H9 (cell line): Measurements from ENCODE around the gene HSPA5. TPM values are rescaled to one million over a fixed set of nuclear protein-coding genes. Genes with fewer than 3 reads are reported as not detected.

Source experiments
- DNase-seq: peaks from one replicate; pipeline ENCODE4 v3.0.0-alpha.2; 2017
- H2AFZ ChIP-seq: one replicate; pipeline ENCODE4 v1.6.1; 2013; ENCODE audit warnings: mild to moderate bottlenecking, low read length, control low read depth, moderate library complexity
- H2AK5ac ChIP-seq: 2 replicates; pipeline ENCODE4 v1.6.1; 2013; ENCODE audit warnings: low read length, control low read depth, mixed read lengths; ENCODE audit not compliant: insufficient read length
- H2BK120ac ChIP-seq: one replicate; pipeline ENCODE4 v1.6.1; 2013; ENCODE audit warnings: low read depth, mild to moderate bottlenecking, low read length, control low read depth, inconsistent platforms; ENCODE audit not compliant: poor library complexity, severe bottlenecking
- H2BK12ac ChIP-seq: 2 replicates; pipeline ENCODE4 v1.6.1; 2013; ENCODE audit warnings: low read length, control low read depth, mixed read lengths, low read depth; ENCODE audit not compliant: insufficient read length
- H2BK15ac ChIP-seq: 2 replicates; pipeline ENCODE4 v1.6.1; 2013; ENCODE audit warnings: low read depth, low read length, control low read depth
- H2BK20ac ChIP-seq: one replicate; pipeline ENCODE4 v1.6.1; 2013; ENCODE audit warnings: low read depth, mild to moderate bottlenecking, low read length, control low read depth, inconsistent platforms; ENCODE audit not compliant: poor library complexity, severe bottlenecking
- H2BK5ac ChIP-seq: 2 replicates; pipeline ENCODE4 v1.6.1; 2013; ENCODE audit warnings: low read length, control low read depth, mixed read lengths; ENCODE audit not compliant: insufficient read length
- H3K14ac ChIP-seq: 2 replicates; pipeline ENCODE4 v1.6.1; 2013; ENCODE audit warnings: low read length, control low read depth; ENCODE audit not compliant: insufficient read depth
- H3K18ac ChIP-seq: 2 replicates; pipeline ENCODE4 v1.6.1; 2013; ENCODE audit warnings: low read depth, mild to moderate bottlenecking, mixed read lengths, low read length, control low read depth; ENCODE audit not compliant: insufficient read length
- H3K23ac ChIP-seq: 2 replicates; pipeline ENCODE4 v1.6.1; 2013; ENCODE audit warnings: low read length, control low read depth, mixed read lengths, low read depth; ENCODE audit not compliant: insufficient read length
- H3K23me2 ChIP-seq: 2 replicates; pipeline ENCODE4 v1.6.1; 2013; ENCODE audit warnings: low read depth, mild to moderate bottlenecking, mixed read lengths, low read length, control low read depth; ENCODE audit not compliant: insufficient read length, poor library complexity, severe bottlenecking
- H3K27ac ChIP-seq: 2 replicates; pipeline ENCODE4 v1.5.1; 2013; ENCODE audit warnings: low read length, control low read depth, mixed read lengths, low read depth; ENCODE audit not compliant: insufficient read length
- H3K27me3 ChIP-seq: 2 replicates; pipeline ENCODE4 v1.6.1; 2013; ENCODE audit warnings: low read length, control low read depth, inconsistent platforms; ENCODE audit not compliant: insufficient read depth
- H3K4ac ChIP-seq: 2 replicates; pipeline ENCODE4 v1.6.1; 2013; ENCODE audit warnings: low read depth, mild to moderate bottlenecking, control low read depth, inconsistent platforms, low read length, moderate library complexity
- H3K4me1 ChIP-seq: 2 replicates; pipeline ENCODE4 v1.6.1; 2013; ENCODE audit warnings: low read length, control low read depth, inconsistent platforms; ENCODE audit not compliant: insufficient read depth
- H3K4me2 ChIP-seq: 2 replicates; pipeline ENCODE4 v1.6.1; 2013; ENCODE audit warnings: low read length, control low read depth, mixed read lengths; ENCODE audit not compliant: insufficient read length, insufficient read depth
- H3K56ac ChIP-seq: 2 replicates; pipeline ENCODE4 v1.6.1; 2013; ENCODE audit warnings: low read depth, mild to moderate bottlenecking, mixed read lengths, low read length, control low read depth; ENCODE audit not compliant: insufficient read length
- H3K79me1 ChIP-seq: 2 replicates; pipeline ENCODE4 v1.6.1; 2013; ENCODE audit warnings: low read depth, mild to moderate bottlenecking, moderate library complexity, low read length, control low read depth, inconsistent platforms; ENCODE audit not compliant: insufficient read depth, poor library complexity, severe bottlenecking
- H3K79me2 ChIP-seq: 2 replicates; pipeline ENCODE4 v1.6.1; 2013; ENCODE audit warnings: low read length, control low read depth, inconsistent platforms; ENCODE audit not compliant: insufficient read depth
- H3K9ac ChIP-seq: 2 replicates; pipeline ENCODE4 v1.6.1; 2013; ENCODE audit warnings: low read length, control low read depth, mixed read lengths; ENCODE audit not compliant: insufficient read length; ENCODE audit errors: extremely low read depth
- H3K9me3 ChIP-seq: one replicate; pipeline ENCODE4 v1.6.1; 2013; ENCODE audit warnings: low read depth, low read length, inconsistent platforms; ENCODE audit not compliant: control insufficient read depth
- H3T11ph ChIP-seq: one replicate; pipeline ENCODE4 v1.6.1; 2013; ENCODE audit warnings: mild to moderate bottlenecking, low read length, control low read depth, inconsistent platforms
- H4K20me1 ChIP-seq: one replicate; pipeline ENCODE4 v1.6.1; 2013; ENCODE audit not compliant: control insufficient read depth, insufficient read length, insufficient read depth
- H4K5ac ChIP-seq: 2 replicates; pipeline ENCODE4 v1.6.1; 2013; ENCODE audit warnings: low read depth, mild to moderate bottlenecking, mixed read lengths, low read length, control low read depth; ENCODE audit not compliant: insufficient read length
- H4K8ac ChIP-seq: replicated peaks from 2 replicates; pipeline ENCODE4 v1.6.1; 2013; ENCODE audit warnings: low read length, control low read depth, mixed read lengths, low read depth; ENCODE audit not compliant: insufficient read length
- H4K91ac ChIP-seq: 2 replicates; pipeline ENCODE4 v1.6.1; 2013; ENCODE audit warnings: low read depth, mild to moderate bottlenecking, moderate library complexity, mixed read lengths, low read length, control low read depth; ENCODE audit not compliant: insufficient read length
- H3K27ac Mint-ChIP-seq, 3 experiments: 2 replicates in 2 of 3; 3 replicates in 1 of 3; pipeline ENCODE4 v1.8.0; 2020 to 2021; ENCODE audit warnings: mixed read lengths in 3 of 3, mild to moderate bottlenecking in 1 of 3, moderate library complexity in 1 of 3
- H3K27me3 Mint-ChIP-seq: 2 replicates; pipeline ENCODE4 v1.8.0; 2021; ENCODE audit warnings: low read depth, mild to moderate bottlenecking, moderate library complexity, mixed read lengths
- H3K36me3 Mint-ChIP-seq, 3 experiments: 2 replicates in 2 of 3; 3 replicates in 1 of 3; pipeline ENCODE4 v1.8.0; 2020 to 2021; ENCODE audit warnings: low read depth in 3 of 3, mixed read lengths in 3 of 3; ENCODE audit not compliant: insufficient read depth in 1 of 3
- H3K4me1 Mint-ChIP-seq, 2 experiments: 2 replicates each; pipeline ENCODE4 v1.8.0; 2020; ENCODE audit warnings: mixed read lengths in 2 of 2
- H3K4me3 Mint-ChIP-seq, 2 experiments: 2 replicates in 1 of 2; 3 replicates in 1 of 2; pipeline ENCODE4 v1.8.0; 2020 to 2021; ENCODE audit warnings: mild to moderate bottlenecking in 2 of 2, mixed read lengths in 2 of 2, moderate library complexity in 1 of 2
- H3K9me3 Mint-ChIP-seq, 2 experiments: 2 replicates in 1 of 2; 3 replicates in 1 of 2; pipeline ENCODE4 v1.8.0; 2020; ENCODE audit warnings: mild to moderate bottlenecking in 2 of 2, mixed read lengths in 2 of 2, moderate library complexity in 1 of 2
- WGBS: extraction: QIAGEN DNeasy Blood & Tissue Kit; methylation state at CpG from one replicate; pipeline ENCODE4 v1.1.7; 2013; ENCODE audit warnings: missing lambda C conversion rate, low lambda C conversion rate, mixed read lengths; ENCODE audit not compliant: insufficient read length; ENCODE audit errors: extremely low coverage; 5-methylcytosine and 5-hydroxymethylcytosine counted together
- total RNA-seq: library from RNA; stranded (reverse); gene quantifications from 2 replicates; pipeline ENCODE4 v1.2.1, GENCODE V29; 2021
- TF ChIP-seq, protein P1 (sequence below): fragments of 200-600 bp; sonication (generic); conservative IDR thresholded peaks from 3 replicates; pipeline ENCODE4 v1.8.0; 2021; ENCODE audit warnings: antibody characterized with exemption, mild to moderate bottlenecking

HSPA5 gene
- total RNA-seq, 1 experiment from 2014 or later = 240 TPM

DNA sequence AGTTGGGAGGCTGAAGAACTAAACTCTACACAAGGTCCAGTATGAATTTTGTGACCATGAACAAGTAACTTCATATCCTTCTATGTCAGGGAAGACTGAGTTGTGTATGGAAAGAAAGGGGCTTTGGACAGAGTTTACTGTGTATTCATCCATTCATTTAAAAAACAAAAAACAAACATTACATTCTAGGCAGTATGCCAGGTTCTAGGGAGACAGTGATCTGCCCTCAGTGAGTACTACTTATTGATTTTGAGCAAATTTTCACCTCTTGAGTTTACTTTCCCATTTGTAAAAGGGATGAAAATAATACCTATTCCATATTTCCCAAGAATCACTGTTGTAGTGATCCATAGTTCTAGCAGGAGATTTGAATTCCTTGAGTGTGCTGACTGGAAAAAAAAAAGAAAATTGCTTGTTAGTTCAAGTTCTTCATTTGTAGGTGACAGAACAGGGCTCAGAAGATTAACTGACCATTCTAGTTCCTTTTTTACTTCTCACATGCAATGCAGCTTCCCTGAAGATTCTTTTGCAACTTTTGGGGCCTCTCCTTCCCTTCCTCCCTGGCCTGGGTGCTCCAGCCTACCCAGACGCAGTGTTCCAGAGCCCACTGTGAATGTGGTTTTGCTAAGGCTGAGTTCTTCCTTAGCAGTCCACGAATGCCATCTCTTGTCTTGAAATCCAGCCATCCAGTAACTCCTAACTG, 17.8 kb upstream of the HSPA5 start:
- H4K91ac ChIP-seq = no peak overlapping the region
- no peak overlapping the region for H2BK15ac ChIP-seq
- H3K56ac ChIP-seq = no peak overlapping the region
- no peak for DNase-seq
- WGBS = no CpG with 5 or more reads among the region's 2 CpGs
- no peak overlapping the region for H2BK5ac ChIP-seq
- H3K9me3 ChIP-seq = no peaks in the 10 kb centered on the region
- Mint-ChIP-seq H3K27me3 (no peaks in the 10 kb centered on the region), H3K36me3 (peaks cover 0 to 7% (median 3%) of the 10 kb centered on the region in 3 experiments; a peak in 5 of 7 replicates), H3K4me3 (no peak overlapping the region), H3K4me1 (peaks cover 8 to 12% of the 10 kb centered on the region in 2 experiments), H3K9me3 (peaks cover 0 to 7% of the 10 kb centered on the region in 2 experiments; a peak in 1 of 5 replicates), H3K27ac (no peak overlapping the region)
- H4K5ac ChIP-seq = no peak overlapping the region
- H3T11ph ChIP-seq = no peak overlapping the region
- no peak overlapping the region for H2BK120ac ChIP-seq
- no peak overlapping the region for H2BK12ac ChIP-seq
- H3K4me2 ChIP-seq = no peak overlapping the region
- peaks cover 3% of the 10 kb centered on the region; the same call in 1 of the 2 replicates for H3K79me2 ChIP-seq
- TF ChIP-seq, protein P1, sequence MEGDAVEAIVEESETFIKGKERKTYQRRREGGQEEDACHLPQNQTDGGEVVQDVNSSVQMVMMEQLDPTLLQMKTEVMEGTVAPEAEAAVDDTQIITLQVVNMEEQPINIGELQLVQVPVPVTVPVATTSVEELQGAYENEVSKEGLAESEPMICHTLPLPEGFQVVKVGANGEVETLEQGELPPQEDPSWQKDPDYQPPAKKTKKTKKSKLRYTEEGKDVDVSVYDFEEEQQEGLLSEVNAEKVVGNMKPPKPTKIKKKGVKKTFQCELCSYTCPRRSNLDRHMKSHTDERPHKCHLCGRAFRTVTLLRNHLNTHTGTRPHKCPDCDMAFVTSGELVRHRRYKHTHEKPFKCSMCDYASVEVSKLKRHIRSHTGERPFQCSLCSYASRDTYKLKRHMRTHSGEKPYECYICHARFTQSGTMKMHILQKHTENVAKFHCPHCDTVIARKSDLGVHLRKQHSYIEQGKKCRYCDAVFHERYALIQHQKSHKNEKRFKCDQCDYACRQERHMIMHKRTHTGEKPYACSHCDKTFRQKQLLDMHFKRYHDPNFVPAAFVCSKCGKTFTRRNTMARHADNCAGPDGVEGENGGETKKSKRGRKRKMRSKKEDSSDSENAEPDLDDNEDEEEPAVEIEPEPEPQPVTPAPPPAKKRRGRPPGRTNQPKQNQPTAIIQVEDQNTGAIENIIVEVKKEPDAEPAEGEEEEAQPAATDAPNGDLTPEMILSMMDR = no peak
- H3K14ac ChIP-seq = no peak overlapping the region
- no peak overlapping the region for H2AK5ac ChIP-seq
- H3K23me2 ChIP-seq = peaks cover 4% of the 10 kb centered on the region
- no peak overlapping the region for H3K4ac ChIP-seq
- H3K27ac ChIP-seq = no peak overlapping the region
- no peaks in the 10 kb centered on the region for H4K20me1 ChIP-seq
- no peak overlapping the region for H2BK20ac ChIP-seq
- no peak overlapping the region for H3K9ac ChIP-seq
- H3K4me1 ChIP-seq = no peaks in the 10 kb centered on the region
- no peaks in the 10 kb centered on the region for H3K27me3 ChIP-seq
- no peak overlapping the region for H4K8ac ChIP-seq
- H2AFZ ChIP-seq = no peak overlapping the region
- H3K79me1 ChIP-seq = no peaks in the 10 kb centered on the region
- H3K18ac ChIP-seq = no peak overlapping the region
- H3K23ac ChIP-seq = no peak overlapping the region
